ENCODE results near the gene PTCH2.

Gene PTCH2, protein sequence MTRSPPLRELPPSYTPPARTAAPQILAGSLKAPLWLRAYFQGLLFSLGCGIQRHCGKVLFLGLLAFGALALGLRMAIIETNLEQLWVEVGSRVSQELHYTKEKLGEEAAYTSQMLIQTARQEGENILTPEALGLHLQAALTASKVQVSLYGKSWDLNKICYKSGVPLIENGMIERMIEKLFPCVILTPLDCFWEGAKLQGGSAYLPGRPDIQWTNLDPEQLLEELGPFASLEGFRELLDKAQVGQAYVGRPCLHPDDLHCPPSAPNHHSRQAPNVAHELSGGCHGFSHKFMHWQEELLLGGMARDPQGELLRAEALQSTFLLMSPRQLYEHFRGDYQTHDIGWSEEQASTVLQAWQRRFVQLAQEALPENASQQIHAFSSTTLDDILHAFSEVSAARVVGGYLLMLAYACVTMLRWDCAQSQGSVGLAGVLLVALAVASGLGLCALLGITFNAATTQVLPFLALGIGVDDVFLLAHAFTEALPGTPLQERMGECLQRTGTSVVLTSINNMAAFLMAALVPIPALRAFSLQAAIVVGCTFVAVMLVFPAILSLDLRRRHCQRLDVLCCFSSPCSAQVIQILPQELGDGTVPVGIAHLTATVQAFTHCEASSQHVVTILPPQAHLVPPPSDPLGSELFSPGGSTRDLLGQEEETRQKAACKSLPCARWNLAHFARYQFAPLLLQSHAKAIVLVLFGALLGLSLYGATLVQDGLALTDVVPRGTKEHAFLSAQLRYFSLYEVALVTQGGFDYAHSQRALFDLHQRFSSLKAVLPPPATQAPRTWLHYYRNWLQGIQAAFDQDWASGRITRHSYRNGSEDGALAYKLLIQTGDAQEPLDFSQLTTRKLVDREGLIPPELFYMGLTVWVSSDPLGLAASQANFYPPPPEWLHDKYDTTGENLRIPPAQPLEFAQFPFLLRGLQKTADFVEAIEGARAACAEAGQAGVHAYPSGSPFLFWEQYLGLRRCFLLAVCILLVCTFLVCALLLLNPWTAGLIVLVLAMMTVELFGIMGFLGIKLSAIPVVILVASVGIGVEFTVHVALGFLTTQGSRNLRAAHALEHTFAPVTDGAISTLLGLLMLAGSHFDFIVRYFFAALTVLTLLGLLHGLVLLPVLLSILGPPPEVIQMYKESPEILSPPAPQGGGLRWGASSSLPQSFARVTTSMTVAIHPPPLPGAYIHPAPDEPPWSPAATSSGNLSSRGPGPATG

DNA sequence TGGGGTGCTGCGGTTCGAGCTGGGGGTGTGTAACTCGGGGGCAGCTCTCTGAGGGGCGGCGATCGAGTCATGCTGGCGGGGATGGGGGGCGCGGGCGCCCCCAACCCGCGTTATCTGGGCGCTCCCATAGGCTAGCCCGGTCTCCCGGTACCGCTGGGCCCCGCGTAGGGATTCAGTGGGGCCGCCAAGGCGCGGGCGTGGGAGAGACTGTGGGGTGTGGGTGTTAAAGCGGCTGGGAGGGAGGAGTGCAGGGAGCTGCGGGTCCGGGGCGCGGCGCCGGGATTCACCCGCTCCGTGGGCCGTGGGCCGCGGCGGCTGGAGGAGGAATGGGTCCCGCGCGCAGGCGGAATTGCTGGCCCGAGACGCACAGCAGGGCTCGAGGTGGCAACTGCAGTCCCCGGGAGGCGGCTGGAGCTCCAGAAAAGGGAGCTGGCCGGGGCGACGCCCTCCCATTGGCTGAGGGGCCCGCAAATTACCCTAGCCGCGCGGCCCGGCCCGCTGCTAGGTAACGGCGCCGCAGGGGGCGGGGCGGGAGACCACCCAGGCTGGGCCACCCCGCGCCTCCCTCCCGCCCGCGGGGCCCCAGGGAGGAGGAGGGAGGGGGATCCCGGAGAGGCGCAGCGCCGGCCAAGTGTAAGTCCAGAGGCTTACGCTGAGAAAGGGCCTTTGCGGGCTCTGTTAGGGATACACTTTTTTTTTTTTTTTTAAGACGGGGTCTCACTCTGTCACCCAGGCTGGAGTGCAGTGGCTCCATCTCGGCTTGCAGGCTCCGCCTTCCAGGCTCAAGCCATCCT lies at the start of gene PTCH2:
Gene PTCH2, minus strand, starts transcription at position 392 of the 794 bp plus-strand sequence. Its CDS starts 321 bp downstream, at position 71.
- no peak for DNase-seq (ENCODE audit: extremely low read depth in 1 of 2, low read depth in 1 of 2)

DNA sequence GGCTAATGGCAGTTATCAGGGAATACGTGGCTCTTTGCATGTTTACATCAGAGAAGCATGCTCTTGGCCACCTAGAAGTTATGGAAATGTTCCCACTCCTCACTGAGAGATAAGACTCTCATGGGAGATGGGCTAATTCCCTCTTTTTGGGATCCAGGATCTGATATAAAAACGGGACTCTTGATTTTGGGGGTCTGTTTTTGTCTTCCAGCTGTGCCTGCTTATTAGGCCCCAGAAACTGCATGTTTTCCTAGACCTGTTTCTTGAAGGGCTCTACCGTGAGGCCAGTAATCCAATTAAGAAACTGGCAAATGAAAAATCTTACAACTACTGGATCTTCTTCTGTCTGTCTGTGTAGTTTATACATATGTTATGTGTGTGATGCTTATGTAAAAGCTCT lies 47.0 kb upstream of the PTCH2 start:
- DNase-seq (ENCODE audit: extremely low read depth in 1 of 2, low read depth in 1 of 2) = no peak

DNA sequence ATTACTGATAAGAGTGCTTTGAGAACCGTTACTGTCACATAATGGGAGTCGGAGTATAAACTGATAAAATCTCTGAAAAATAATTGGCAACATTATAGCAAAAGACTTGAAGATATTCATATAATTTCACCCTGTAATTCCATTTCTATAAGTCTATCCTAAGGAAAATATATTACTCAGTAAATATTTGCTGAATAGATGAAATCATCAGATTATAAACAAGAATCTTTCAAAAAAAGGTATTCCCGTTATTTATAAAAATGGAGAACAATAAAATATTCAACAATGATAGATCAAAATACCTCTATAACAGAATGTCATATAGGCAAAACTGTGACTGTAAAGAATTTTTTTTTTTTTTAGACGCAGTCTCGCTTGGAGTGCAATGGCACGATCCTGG lies 42.4 kb upstream of the PTCH2 start:
- DNase-seq (ENCODE audit: extremely low read depth in 1 of 2, low read depth in 1 of 2) = no peak

DNA sequence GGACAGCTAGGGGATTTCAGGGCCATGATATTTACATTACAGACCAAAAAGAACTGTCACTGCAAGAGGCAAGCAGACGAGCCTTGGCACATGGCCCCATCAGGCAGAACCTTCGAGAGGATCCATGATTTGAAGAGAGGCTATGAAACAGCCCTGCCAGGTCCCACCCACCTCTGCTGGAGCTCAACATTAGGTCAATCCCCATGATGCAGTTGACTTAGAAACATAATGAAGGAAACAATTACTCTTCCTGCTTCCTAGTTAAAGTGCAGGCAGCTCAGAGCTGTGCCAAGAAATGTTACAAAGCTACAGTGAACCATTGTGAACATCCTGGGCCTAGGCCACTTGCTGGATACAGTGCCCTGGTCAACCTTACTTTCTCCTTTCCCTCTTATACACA lies 41.7 kb upstream of the PTCH2 start:
- no peak for DNase-seq (ENCODE audit: extremely low read depth in 1 of 2, low read depth in 1 of 2)

DNA sequence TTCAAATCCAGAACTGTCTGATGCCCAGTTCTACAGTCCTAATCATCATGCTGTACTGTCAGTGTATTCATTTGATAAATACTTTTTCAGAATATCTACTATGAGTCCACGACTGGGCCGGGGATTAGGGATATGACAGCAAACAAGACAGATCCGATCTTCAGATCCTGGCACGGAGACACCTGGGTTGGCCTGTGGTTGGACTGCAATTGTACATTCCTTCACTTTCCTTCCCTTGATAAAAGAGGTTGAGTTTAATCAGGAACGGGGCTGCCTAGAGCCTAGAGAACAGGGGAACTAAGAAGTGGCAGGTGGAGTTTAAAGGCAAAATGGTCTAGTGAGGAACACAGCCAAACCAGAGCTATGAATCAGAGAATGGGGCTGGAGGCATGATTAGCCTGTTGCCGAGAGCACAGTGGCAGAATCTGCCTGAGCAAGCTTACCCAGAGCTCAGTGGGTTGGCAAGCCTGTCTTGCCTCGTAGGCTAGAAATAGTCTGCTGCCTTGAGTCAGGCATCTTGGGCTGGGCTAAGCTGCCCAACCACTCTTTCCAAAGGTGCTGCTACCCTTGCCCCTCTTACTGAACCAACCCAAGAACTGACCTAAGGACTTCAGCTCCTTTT lies 38.1 kb upstream of the PTCH2 start:
- no peak for DNase-seq (ENCODE audit: extremely low read depth in 1 of 2, low read depth in 1 of 2)

DNA sequence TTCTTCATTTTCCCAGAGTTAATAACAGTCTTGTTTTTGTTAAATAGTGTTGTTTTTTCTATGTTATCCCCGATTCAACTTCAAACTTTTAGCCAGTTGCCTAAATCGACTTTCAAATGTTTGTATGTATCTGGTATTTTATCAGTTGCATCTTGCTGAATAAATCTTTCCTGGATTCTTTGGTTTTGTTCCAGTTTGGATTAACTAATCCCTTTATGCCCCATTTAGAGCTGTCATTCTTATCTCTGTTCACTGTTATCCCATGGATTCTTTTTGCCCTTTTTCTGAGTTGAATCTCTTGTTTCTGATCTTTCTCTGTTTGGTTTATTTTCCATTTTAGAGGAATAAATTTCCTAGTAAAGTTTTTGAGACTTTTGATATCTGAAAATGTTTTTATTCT lies 31.1 kb upstream of the PTCH2 start:
- no peak for DNase-seq (ENCODE audit: extremely low read depth in 1 of 2, low read depth in 1 of 2)

DNA sequence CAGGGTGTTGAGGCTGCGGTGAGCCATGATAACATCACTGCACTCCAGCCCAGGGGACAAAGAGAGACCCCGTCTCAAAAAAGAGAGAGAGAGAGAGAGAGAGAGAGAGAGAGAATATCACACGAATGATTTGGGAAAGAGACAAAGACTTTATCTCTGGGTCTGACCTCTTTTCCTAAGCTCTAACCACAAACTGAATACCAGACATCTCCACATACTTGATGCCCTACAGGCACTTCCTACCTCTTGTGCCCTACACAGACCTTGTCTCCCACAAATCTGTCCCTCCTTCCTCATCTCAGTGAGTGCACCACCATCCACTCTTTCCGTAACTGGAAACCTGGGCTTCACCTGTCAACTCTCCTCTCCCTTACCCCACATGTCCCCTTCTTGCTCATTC lies 27.0 kb upstream of the PTCH2 start:
- no peak for DNase-seq (ENCODE audit: extremely low read depth in 1 of 2, low read depth in 1 of 2)

DNA sequence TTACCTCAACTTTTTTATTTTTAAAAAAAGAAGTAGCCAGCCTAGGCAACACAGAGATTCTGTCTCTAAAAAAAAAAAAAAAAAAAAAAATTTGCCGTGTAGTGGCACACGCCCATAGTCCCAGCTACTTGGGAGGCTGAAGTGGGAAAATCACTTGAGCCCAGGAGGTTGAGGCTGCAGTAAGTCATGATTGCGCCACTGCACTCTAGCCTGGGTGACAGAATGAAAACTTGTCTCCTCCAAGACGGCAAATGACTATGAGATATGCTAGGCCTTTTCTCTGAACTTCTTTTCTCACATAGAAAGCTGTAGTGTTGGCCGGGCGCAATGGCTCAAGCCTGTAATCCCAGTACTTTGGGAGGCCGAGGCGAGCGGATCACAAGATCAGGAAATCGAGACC lies 24.7 kb upstream of the PTCH2 start:
- no peak for DNase-seq (ENCODE audit: extremely low read depth in 1 of 2, low read depth in 1 of 2)

DNA sequence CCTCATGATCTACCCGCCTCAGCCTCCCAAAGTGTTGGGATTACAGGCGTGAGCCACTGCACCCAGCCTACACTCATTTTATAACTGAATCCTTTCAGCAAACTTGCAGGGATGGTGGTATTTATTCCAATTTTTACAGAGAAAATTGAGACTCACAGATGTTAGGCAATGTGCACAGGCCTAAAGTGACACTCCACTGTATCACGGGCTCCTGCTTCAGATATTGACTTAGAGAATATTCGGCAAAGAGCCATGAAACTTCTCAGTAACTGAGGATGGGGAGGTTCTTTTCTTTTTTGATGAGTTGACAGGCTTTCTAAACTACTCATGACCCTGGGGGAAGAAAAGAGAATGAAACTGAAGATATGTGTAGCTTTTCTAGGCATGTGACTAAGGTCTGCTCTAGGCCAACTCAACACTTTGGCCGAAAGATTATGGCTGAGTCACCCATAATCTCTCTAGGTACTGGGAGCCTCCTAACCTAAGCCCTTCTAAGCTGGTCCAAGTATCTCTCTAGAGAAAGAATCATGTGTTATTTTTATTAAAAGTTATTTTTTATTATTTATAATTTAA lies 19.9 kb upstream of the PTCH2 start:
- DNase-seq (ENCODE audit: extremely low read depth in 1 of 2, low read depth in 1 of 2) = no peak

DNA sequence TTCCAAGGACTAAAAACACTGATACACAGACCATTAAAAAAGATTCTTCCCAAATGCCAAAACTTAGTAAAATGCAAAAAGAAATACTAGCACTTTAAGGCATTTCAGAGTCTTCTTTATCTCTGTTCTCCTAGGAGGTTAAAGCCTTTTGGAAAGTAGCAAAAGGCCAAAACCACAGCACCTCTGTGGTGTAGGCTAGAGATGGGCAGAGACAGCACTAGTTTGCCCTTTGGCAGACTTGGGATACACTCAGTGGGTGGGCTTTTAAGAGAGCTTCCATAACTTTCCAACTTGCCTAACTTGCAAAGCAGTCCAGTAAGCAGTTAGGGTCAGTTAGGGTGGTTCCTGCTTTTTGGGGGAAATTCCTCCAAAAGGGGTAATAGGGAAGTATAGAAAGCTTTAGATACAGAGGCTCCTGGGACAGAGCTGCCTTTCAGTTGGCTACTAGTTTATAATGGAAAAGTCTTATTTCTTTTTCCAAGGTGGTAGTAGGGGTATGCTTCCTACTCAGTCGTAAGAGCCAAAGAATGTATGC lies 17.9 kb upstream of the PTCH2 start:
- DNase-seq (ENCODE audit: extremely low read depth in 1 of 2, low read depth in 1 of 2) = no peak

DNA sequence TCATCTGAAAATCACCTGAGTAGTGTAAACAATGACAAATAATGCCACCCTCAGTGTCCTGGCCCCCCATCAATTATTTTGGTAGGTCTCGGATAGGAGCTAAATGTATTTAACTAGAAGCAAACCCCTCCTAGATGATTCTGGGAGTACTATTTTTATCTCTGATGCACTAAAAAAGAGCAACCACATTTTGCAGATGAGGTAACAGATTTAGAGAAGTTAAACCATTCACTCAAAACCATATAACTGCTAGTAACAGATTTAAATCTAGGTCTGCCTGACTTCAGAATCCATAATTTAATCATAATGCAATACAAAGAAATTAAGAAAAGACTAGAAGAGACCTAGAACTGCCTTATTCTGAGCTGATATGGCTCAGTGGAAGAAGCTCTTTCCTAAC lies 17.3 kb upstream of the PTCH2 start:
- no peak for DNase-seq (ENCODE audit: extremely low read depth in 1 of 2, low read depth in 1 of 2)

DNA sequence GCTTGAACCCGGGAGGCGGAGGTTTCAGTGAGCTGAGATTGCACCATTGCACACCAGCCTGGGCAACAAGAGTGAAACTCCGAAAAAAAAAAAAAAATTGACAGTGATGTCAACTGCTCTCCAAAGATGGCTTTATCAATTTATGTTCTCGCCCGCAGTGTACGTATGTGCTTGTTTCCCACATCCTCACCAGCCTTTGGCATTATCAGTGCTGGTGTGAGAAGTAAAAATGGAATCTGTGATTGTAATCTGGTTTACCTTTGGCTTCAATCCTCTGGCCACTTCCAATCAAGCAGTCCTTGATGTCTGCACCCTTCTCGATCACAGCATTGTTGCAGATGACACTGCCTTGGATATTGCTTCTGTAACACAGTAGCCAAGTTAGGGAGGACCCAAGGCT lies 14.4 kb upstream of the PTCH2 start:
- no peak for DNase-seq (ENCODE audit: extremely low read depth in 1 of 2, low read depth in 1 of 2)

DNA sequence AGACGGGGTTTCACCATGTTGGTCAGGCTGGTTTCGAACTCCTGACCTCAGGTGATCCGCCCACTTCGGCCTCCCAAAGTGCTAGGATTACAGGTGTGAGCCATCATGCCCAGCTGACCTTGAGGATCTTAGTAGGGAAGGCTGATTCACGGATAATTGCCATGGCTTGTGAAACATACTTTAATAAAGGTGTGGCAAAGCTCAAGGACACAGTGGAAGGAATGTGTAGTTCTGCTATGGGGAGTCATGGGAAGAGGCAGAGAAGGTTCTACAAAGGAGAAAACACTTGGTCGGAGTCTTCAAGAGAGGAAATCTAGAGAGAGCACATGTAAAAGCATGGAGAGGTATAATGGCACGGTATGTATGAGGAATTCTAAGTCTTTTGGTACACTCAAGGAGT lies 12.7 kb upstream of the PTCH2 start:
- DNase-seq (ENCODE audit: extremely low read depth in 1 of 2, low read depth in 1 of 2) = no peak

DNA sequence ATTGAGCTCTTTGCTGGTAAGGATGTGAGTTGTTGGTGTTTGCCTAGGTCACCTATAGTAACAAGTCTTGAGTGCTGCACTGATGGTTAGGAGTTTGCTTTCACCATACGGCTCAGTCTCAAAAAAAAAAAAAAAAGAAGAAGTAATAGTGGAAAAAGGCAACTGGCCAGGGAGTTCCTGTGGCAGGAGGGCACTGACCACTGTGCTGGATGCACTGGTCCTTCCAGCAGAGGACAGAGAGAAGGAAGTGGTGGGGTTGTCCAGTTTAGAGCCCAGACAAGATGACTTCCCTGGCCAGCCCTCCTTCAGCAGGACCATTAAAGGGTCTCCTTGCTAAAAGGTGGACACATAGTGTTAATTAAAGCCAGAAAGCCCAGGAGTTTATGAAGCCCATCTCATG lies 11.9 kb upstream of the PTCH2 start:
- no peak for DNase-seq (ENCODE audit: extremely low read depth in 1 of 2, low read depth in 1 of 2)

DNA sequence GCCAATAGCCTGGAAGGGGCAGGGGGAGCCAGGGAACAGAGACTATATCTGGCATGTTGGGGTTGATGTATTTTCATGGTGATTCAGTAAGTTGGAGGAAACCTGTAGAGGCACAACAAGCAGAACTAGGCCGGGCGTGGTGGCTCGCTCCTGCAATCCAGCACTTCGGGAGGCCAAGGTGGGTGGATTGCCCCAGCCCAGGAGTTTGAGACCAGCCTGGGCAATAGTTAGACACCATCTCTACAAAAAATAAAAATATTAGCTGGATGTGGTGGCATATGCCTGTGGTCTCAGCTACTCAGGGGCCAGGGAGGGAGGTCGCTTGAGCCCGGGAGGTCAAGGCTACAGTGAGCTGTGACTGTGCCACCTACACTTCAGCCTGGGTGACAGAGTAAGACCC lies 10.1 kb upstream of the PTCH2 start:
- no peak for DNase-seq (ENCODE audit: extremely low read depth in 1 of 2, low read depth in 1 of 2)

DNA sequence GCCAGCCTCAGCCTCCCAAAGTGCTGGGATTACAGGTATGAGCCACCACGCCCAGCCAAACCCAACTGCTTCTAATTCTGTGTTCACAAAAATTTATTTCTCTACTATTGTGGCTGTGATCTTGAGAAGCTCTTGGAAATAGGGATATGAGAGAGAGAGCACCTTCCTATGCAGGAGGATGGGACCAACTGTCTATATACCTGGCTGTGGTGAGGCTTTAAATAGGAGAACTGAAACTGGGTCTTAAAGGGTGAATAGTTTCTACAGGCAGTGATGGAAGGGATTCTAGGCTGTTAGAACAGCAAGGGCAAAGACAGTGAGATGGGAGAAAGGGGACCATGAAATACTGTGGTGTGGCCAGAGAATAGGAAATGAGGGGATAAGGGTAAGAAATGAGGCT lies 8.3 kb upstream of the PTCH2 start:
- no peak for DNase-seq (ENCODE audit: extremely low read depth in 1 of 2, low read depth in 1 of 2)

DNA sequence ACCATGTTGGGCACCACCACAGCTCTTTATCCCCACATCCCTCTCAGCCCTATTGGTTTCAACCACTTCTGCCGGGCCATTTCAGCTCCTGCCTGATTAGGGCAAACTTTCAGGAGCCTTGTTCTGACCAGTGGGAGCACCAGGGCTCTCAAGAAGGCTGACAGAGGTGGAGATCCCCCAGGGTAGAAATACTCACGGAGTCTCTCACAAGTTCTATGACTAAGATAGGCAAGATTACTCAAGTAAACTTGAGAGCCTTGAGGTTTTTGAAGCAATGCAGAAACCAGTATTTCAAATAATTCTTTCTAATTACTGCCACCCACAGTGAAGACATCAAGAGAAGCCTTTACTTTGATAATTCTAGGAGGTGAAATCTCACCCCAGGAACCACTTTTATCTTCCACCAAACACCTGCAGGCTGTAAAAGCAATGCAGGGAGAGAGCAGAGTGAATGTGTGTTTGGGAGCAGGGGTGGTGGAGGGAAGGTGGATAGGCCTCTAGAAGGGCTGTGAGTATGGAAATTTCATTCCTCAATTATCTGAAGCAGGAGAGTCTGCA lies 6.6 kb upstream of the PTCH2 start:
- DNase-seq (ENCODE audit: extremely low read depth in 1 of 2, low read depth in 1 of 2) = no peak

DNA sequence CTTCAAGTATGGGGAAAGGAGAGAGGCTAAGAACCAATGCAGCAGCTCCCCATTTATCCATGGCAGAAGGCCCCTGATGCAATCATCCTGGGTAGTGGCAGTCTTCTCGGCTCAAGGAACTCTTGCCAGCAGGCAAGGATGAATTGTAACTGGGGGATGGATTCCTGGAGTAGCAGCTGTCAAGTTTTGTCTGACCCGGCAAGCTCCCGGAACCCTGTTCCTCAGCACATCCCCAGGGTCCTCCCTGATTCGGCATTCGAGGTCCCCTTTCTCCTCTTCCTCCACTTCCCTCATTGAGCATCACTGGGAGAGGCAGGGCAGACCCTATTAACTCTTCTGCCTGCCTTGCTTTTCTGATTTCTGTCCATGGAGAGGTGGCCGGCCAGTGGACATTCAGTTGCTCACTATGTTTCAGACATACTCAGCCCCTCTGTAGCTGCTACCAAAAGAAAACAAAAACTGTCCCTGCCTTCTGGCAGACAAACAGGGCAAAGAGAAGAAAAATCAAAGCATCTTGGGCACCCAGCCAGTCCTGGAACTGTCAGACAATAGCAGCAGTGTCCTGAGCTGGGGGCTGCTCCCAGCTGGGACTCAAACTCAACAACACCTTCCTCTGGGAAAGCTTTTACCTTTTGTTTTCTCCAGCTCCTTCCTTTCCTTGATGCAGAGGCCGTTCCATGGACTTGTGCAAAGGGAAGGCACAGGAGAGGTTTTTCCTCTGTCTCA lies 5.6 kb upstream of the PTCH2 start:
- no peak for DNase-seq (ENCODE audit: extremely low read depth in 1 of 2, low read depth in 1 of 2)

DNA sequence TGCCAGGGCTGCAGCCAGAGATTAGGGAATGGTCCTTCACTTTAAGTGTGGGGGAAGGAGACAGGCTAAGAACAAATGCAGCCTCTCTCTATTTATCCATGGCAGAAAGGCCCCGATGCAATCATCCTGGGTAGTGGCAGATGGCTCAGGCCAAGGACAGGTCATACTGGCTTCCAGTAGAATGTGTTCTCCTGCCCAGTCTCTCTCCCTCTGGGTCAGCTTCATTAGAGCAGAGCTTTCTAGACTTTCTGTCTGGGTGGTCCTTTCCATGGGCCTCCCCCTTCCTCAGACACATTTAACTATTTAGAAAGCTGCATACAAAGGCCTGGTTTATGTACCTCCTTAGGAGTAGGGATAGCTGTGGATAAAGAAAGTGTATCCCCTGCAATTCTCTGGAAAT lies 4.8 kb upstream of the PTCH2 start:
- DNase-seq (ENCODE audit: extremely low read depth in 1 of 2, low read depth in 1 of 2) = no peak
